Mesenchymal stem cell (in vitro differentiated cells and primary cell): ENCODE results near the gene VPS51. TPM values are rescaled to one million over a fixed set of nuclear protein-coding genes. Genes with fewer than 3 reads are reported as not detected.

ENCODE experiments used
- DNase-seq: peaks from one replicate; pipeline ENCODE4 v3.0.0-alpha.2; 2013
- H2AFZ ChIP-seq: one replicate; pipeline ENCODE4 v1.6.1; 2013; ENCODE audit warnings: low read depth, mild to moderate bottlenecking, control low read depth, inconsistent platforms, low read length, moderate library complexity
- H2AK5ac ChIP-seq: 2 replicates; pipeline ENCODE4 v1.6.1; 2013; ENCODE audit warnings: low read length, moderate library complexity, mild to moderate bottlenecking, inconsistent platforms; ENCODE audit not compliant: severe bottlenecking
- H2BK120ac ChIP-seq: one replicate; pipeline ENCODE4 v1.6.1; 2013; ENCODE audit warnings: low read depth, mild to moderate bottlenecking, inconsistent platforms, low read length, moderate library complexity
- H2BK12ac ChIP-seq, 2 experiments: one replicate each; pipeline ENCODE4 v1.6.1; 2013; ENCODE audit warnings: inconsistent platforms in 2 of 2, low read length in 2 of 2, mild to moderate bottlenecking in 2 of 2, moderate library complexity in 2 of 2, control low read depth in 1 of 2
- H2BK15ac ChIP-seq: one replicate; pipeline ENCODE4 v1.6.1; 2013; ENCODE audit warnings: mild to moderate bottlenecking, low read depth, inconsistent platforms; ENCODE audit not compliant: poor library complexity, severe bottlenecking
- H2BK5ac ChIP-seq: 2 replicates; pipeline ENCODE4 v1.6.1; 2013; ENCODE audit warnings: low read depth, mild to moderate bottlenecking, low read length, control low read depth, inconsistent platforms; ENCODE audit not compliant: poor library complexity, severe bottlenecking
- H3K14ac ChIP-seq, 2 experiments: one replicate each; pipeline ENCODE4 v1.6.1; 2013; ENCODE audit warnings: inconsistent platforms in 2 of 2, low read length in 2 of 2, control low read depth in 1 of 2, mild to moderate bottlenecking in 1 of 2, moderate library complexity in 1 of 2
- H3K18ac ChIP-seq, 2 experiments: one replicate each; pipeline ENCODE4 v1.6.1; 2013; ENCODE audit warnings: inconsistent platforms in 2 of 2, low read length in 2 of 2, control low read depth in 1 of 2, low read depth in 1 of 2, mild to moderate bottlenecking in 1 of 2
- H3K23ac ChIP-seq, 2 experiments: one replicate each; pipeline ENCODE4 v1.6.1; 2013; ENCODE audit warnings: inconsistent platforms in 2 of 2, low read length in 2 of 2, mild to moderate bottlenecking in 2 of 2, moderate library complexity in 2 of 2, control low read depth in 1 of 2
- H3K27ac ChIP-seq: 2 replicates; pipeline ENCODE4 v1.5.1; 2013; ENCODE audit warnings: mild to moderate bottlenecking, moderate library complexity, low read length, control low read depth, inconsistent platforms; ENCODE audit not compliant: poor library complexity, severe bottlenecking
- H3K27me3 ChIP-seq, 2 experiments: 2 replicates each; pipeline versions ENCODE4 v1.6.1 to v1.7.0; 2013; ENCODE audit warnings: low read length in 2 of 2, mild to moderate bottlenecking in 2 of 2, moderate library complexity in 2 of 2, control low read depth in 1 of 2, inconsistent platforms in 1 of 2; ENCODE audit not compliant: control insufficient read depth in 1 of 2, insufficient read depth in 1 of 2
- H3K36me3 ChIP-seq, 2 experiments: 2 replicates each; pipeline versions ENCODE4 v1.6.1 to v1.7.0; 2013; ENCODE audit warnings: low read length in 2 of 2, control low read depth in 1 of 2, inconsistent platforms in 1 of 2, low read depth in 1 of 2, mild to moderate bottlenecking in 1 of 2; ENCODE audit not compliant: insufficient read depth in 2 of 2, control insufficient read depth in 1 of 2
- H3K4ac ChIP-seq, 2 experiments: one replicate each; pipeline ENCODE4 v1.6.1; 2013; ENCODE audit warnings: inconsistent platforms in 2 of 2, low read length in 2 of 2, mild to moderate bottlenecking in 2 of 2, moderate library complexity in 2 of 2, control low read depth in 1 of 2, low read depth in 1 of 2
- H3K4me1 ChIP-seq: 2 replicates; pipeline ENCODE4 v1.6.1; 2013; ENCODE audit warnings: low read depth, low read length, control low read depth; ENCODE audit not compliant: control insufficient read depth, insufficient read depth
- H3K4me2 ChIP-seq: 2 replicates; pipeline ENCODE4 v1.6.1; 2013; ENCODE audit warnings: low read length, mild to moderate bottlenecking, inconsistent platforms; ENCODE audit not compliant: poor library complexity, severe bottlenecking
- H3K4me3 ChIP-seq, 2 experiments: 2 replicates each; pipeline versions ENCODE4 v1.5.1 to v1.7.0; 2013; ENCODE audit warnings: low read length in 2 of 2, mild to moderate bottlenecking in 2 of 2, control low read depth in 1 of 2, low read depth in 1 of 2; ENCODE audit not compliant: insufficient read depth in 1 of 2
- H3K79me1 ChIP-seq: replicated peaks from 2 replicates; pipeline ENCODE4 v1.6.1; 2013; ENCODE audit warnings: mild to moderate bottlenecking, control low read depth, low read length, inconsistent platforms; ENCODE audit not compliant: poor library complexity, severe bottlenecking
- H3K9ac ChIP-seq: 2 replicates; pipeline ENCODE4 v1.7.0; 2013; ENCODE audit warnings: mild to moderate bottlenecking, low read length, moderate library complexity
- H3K9me3 ChIP-seq: 2 replicates; pipeline ENCODE4 v1.7.0; 2013; ENCODE audit warnings: mild to moderate bottlenecking, low read length; ENCODE audit not compliant: control insufficient read depth
- H4K8ac ChIP-seq: one replicate; pipeline ENCODE4 v1.6.1; 2013; ENCODE audit warnings: inconsistent platforms, mild to moderate bottlenecking, low read length, moderate library complexity
- H4K91ac ChIP-seq: one replicate; pipeline ENCODE4 v1.6.1; 2013; ENCODE audit warnings: mild to moderate bottlenecking, low read length, inconsistent platforms
- WGBS: methylation state at CpG from one replicate; pipeline ENCODE4 v1.1.7; 2013; ENCODE audit warnings: mixed read lengths; 5-methylcytosine and 5-hydroxymethylcytosine counted together
- small RNA-seq: library from polyadenylated mRNA; stranded (forward); fragments of <200 nt; extraction: miRNeasy Mini kit (QIAGEN cat#:217004); gene quantifications from one replicate; pipeline ENCODE3, GENCODE V24; 2013; ENCODE audit warnings: low read depth

VPS51 gene

GRCh38 chr11:65157336-65157735 is 61.3 kb downstream of the VPS51 start:
- H3K36me3 ChIP-seq, result no peaks in the 10 kb centered on the region
- H3K27ac ChIP-seq, result no peak overlapping the region
- H3K4me1 ChIP-seq, result no peaks in the 10 kb centered on the region
- H3K9me3 ChIP-seq, result no peaks in the 10 kb centered on the region
- H3K27me3 ChIP-seq, result peaks cover 0 to 3% of the 10 kb centered on the region in 2 experiments
- no peak overlapping the region for H3K4me2 ChIP-seq
- no peak overlapping the region for H4K91ac ChIP-seq
- no peak overlapping the region for H2AFZ ChIP-seq
- no peak overlapping the region for H3K23ac ChIP-seq
- no peak overlapping the region for H3K4me3 ChIP-seq
- H4K8ac ChIP-seq, result no peak overlapping the region
- H2AK5ac ChIP-seq, result no peak overlapping the region
- DNase-seq, result no peak
- no peak overlapping the region for H2BK12ac ChIP-seq
- no peak overlapping the region for H2BK5ac ChIP-seq
- no peak overlapping the region for H2BK15ac ChIP-seq
- no peak overlapping the region for H3K14ac ChIP-seq
- H3K18ac ChIP-seq, result no peak overlapping the region
- H3K79me1 ChIP-seq, result no peaks in the 10 kb centered on the region
- H3K9ac ChIP-seq, result no peak overlapping the region
- H3K4ac ChIP-seq, result no peak overlapping the region
- H2BK120ac ChIP-seq, result no peak overlapping the region
- 82% methylated on average over 3 of the region's 3 CpGs for WGBS

GRCh38 chr11:65159012-65159411 is 63.0 kb downstream of the VPS51 start:
- WGBS, result no CpG with 5 or more reads among the region's 5 CpGs
- H3K4me3 ChIP-seq, result no peak overlapping the region

GRCh38 chr11:65160643-65161042 is 64.6 kb downstream of the VPS51 start:
- Histone ChIP-seq H3K27ac (no peak overlapping the region), H3K4me3 (no peak overlapping the region), H2BK5ac (no peak overlapping the region), H3K14ac (no peak overlapping the region), H2BK12ac (no peak overlapping the region), H2BK15ac (no peak overlapping the region), H3K9me3 (no peaks in the 10 kb centered on the region), H3K4me1 (no peaks in the 10 kb centered on the region), H3K79me1 (no peaks in the 10 kb centered on the region), H2AK5ac (no peak overlapping the region), H3K23ac (no peak overlapping the region), H2AFZ (no peak overlapping the region), H3K9ac (no peak overlapping the region), H3K4me2 (no peak overlapping the region), H3K18ac (no peak overlapping the region), H3K36me3 (no peaks in the 10 kb centered on the region), H3K27me3 (peaks cover 0 to 3% of the 10 kb centered on the region in 2 experiments), H3K4ac (no peak overlapping the region), H4K8ac (no peak overlapping the region), H2BK120ac (no peak overlapping the region), H4K91ac (no peak overlapping the region)
- WGBS, result 75% methylated on average over 2 of the region's 3 CpGs
- DNase-seq, result no peak

More at GRCh38 chr11:65159012-65159411, 63.0 kb downstream of the VPS51 start:
- no peak overlapping the region for H3K4ac ChIP-seq
- no peak overlapping the region for H3K23ac ChIP-seq
- H2BK12ac ChIP-seq, result no peak overlapping the region
- H4K91ac ChIP-seq, result no peak overlapping the region
- no peak overlapping the region for H4K8ac ChIP-seq
- no peaks in the 10 kb centered on the region for H3K9me3 ChIP-seq
- no peak overlapping the region for H2AK5ac ChIP-seq
- H3K14ac ChIP-seq, result no peak overlapping the region
- no peak overlapping the region for H3K9ac ChIP-seq
- no peak overlapping the region for H2BK15ac ChIP-seq
- no peak overlapping the region for H3K27ac ChIP-seq
- H2AFZ ChIP-seq, result no peak overlapping the region
- no peak overlapping the region for H2BK5ac ChIP-seq
- H3K79me1 ChIP-seq, result no peaks in the 10 kb centered on the region
- H3K36me3 ChIP-seq, result no peaks in the 10 kb centered on the region
- no peaks in the 10 kb centered on the region for H3K4me1 ChIP-seq
- DNase-seq, result no peak
- H3K4me2 ChIP-seq, result no peak overlapping the region
- no peak overlapping the region for H2BK120ac ChIP-seq
- no peak overlapping the region for H3K18ac ChIP-seq
- peaks cover 0 to 3% of the 10 kb centered on the region in 2 experiments for H3K27me3 ChIP-seq

Small RNAs within 50 kb of the gene (small RNA-seq; reads per million reads assigned to genes)
- gene HIGD1AP10 (not detected), gene PDCL2P2 (not detected), gene RNU2-23P (not detected)
